Endometrium (tissue), 2 donors: ENCODE results near the gene INSM2.

Experiments
- FAIRE-seq: peaks from 2 replicates; lab custom pipeline; 2012; peaks lifted over from hg19 to GRCh38; lab: Jason Lieb, UNC
- donor health status: control.
- donor health status: control.

INSM2 gene, protein sequence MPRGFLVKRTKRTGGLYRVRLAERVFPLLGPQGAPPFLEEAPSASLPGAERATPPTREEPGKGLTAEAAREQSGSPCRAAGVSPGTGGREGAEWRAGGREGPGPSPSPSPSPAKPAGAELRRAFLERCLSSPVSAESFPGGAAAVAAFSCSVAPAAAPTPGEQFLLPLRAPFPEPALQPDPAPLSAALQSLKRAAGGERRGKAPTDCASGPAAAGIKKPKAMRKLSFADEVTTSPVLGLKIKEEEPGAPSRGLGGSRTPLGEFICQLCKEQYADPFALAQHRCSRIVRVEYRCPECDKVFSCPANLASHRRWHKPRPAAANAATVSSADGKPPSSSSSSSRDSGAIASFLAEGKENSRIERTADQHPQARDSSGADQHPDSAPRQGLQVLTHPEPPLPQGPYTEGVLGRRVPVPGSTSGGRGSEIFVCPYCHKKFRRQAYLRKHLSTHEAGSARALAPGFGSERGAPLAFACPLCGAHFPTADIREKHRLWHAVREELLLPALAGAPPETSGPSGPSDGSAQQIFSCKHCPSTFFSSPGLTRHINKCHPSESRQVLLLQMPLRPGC

DNA sequence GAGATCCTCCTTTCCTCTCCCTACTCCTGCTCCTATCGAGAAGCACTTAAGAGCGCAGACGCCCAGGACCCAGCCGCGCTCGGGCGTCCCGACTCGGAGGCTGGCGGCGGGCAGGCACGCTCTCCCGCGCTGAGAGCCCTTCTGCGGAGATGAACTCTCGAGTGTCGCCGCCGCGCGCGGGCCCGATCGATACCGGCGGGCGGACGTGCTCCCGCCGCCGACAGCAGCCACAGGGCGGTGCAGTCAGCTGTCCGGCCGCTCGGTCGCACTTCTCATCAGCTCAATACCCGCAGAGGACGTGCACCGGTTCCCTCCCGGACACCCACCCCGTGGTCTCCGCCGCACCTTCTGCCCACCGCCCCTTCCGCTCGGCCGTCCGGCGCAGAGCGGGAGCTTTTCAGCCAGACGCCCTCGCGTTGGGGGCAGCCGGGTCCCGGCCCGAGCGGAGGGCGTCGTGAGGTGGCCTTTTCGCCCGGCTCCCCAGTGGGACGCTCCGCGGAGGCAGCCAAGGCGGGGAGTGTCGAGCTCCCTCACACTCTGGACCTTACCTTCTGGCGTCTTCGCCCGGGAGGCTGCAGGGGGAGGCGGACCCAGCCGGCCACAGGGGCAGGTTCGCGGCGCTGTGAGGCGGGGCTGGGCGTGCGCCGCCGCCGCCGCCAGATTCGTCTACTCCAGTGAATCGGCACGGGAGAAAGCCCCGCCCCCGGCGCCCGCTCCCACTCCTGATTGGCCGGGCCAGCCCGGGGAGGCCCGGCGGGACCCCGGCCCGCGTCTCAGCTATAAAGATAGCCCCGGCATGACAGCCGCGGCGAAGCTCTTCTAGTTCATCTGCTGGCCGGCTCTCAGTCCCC, at the start of gene INSM2:
TSS of gene INSM2 (plus strand) at position 808 of the 851 bp plus-strand sequence. CDS start 89 bp downstream, outside the sequence.
- no peak for FAIRE-seq

DNA sequence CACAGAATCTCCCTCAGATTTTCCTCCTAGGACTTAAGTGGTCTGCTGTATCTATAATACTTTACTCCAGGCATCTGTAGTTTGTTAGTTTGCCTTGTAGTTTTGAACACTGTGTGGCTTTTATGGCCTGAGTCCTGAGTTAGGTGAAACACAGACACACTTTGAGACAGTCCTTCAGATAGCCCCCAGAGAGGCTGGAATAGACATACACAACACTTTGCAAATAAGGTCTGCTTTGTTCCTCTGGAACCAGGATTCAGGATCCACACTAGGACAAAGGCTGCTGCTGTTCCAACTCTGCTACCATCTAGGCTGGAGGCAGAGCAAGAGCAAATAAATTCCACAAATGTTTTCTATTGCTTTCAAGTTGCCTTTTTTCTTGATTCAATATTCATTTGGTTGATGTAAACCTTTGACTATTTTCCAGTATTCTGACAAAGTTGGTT, 41.4 kb upstream of the INSM2 start:
- no peak for FAIRE-seq

DNA sequence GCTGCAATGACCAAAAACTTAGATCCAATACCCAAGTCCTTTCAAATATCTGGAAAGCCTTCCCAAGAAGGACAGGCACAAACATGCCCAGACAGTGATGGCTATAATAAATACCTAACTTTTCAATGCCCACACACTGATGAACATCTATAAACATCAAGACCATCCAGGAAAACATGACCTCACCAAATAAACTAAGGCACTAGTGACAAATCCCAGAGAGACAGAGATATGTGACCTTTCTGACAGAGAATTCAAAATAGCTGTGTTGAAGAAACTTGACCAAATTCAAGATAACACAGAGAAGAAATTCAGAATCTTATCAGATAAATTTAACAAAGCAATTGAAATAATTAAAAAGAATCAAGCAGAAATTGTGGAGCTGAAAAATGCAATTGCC, 38.7 kb upstream of the INSM2 start:
- FAIRE-seq, result no peak

DNA sequence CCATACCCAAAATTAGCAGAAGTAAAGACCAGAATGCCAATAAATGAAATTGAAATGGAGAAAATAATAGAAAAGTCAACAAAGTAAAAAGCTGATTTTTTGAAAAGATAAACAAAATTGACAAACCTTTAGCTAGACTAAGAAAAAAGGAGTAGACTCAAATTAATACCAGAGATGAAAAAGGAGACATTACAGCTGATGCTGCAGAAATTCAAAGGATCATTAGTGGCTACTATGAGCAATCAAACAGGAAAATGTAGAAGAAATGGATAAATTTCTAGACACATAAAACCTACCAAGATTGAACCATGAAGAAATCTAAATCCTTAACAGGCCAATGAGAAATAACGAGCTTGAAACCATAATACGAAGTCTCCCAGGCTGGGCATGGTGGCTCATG, 34.8 kb upstream of the INSM2 start:
- no peak for FAIRE-seq

DNA sequence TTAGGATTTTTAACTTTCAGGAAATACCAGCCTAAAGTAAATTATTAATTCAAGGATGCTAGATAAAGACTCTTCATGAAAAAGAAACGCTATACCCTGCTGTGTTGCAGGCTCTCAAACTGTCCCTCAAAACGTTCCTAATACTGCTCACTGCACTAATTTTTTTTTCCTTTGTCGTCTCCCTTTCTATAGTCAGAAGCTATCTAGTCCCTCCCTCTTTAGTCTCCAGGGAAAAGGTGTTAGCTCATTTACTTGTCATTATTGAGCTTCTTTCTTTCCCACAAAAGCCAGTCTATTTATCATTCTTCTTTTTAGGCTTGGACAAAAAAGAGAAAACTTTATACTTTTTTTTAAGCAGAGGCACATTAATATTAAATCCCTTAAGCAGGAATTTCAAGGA, 30.3 kb upstream of the INSM2 start:
- FAIRE-seq, result no peak

DNA sequence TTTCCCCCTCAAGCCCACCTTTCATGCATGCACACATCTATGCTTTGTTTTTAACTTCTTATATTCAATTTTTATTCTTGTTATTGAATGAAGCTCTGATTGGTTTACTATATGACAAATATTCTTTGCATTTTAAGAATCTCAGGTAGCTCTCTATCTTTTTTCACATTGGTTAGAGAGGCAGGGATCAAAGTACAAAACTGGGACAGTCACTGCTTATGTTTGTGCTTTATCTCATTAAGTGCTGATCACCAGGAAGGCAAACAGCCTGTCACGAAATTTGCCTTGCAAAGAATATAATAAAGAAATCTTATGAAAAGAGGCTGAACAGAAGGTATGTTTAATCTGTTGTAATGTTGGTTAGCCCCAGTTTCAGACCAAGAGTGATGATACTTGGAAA, 29.7 kb upstream of the INSM2 start:
- FAIRE-seq, result no peak

DNA sequence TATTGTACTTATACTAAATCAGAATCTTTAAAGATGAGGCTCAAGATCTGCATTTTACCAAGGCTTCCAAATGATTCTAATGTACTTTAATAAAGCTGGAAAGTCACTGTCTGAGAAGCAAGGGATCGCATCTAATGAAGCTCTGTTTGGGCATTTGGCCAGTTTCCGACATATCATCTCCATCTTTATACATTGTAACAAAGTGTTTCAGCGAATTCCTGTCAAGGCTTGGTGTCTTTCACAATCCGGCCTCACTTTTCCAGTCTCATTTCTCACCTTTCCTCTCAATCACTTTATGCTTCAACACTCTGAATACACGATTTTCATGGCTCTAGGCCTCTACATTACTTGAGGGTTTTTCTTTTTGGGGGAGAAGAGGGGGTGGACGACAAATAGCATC, 27.5 kb upstream of the INSM2 start:
- no peak for FAIRE-seq

DNA sequence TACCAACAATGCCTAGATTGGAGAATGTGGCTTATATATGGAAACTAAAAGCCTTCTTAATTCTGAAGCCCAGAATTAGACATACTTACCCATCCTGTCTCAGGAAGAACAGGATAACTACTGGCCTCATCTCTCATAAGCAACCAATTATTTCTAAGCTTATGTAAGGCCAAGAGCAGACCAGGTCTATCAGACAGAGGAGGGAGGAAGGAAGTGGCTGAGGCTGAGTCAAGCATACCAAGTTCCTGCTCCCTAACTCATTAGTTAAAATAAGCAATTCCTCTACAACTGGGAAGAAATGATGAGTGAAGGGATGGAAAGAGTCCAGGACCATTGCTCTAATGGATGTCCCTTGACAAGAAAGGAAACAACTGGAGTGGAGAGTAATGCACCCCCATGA, 27.0 kb upstream of the INSM2 start:
- FAIRE-seq, result no peak

DNA sequence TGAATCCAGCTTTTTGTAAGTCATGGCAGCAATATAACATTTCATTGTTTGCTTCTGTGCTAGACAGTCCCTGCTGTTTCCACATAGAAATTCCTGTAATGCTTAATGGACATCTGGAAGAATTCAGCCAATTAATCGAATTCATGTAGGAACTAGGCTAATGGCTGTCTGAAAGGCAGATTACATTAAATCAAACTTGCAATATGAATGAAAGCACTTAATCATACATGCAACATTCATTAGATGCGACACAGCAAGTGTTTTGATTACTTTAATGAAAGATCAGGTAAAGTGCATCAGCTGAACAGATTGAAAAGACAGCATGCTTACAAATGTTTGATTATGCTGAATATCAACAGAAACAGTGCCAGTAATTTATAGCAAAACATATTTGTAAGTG, 24.1 kb upstream of the INSM2 start:
- FAIRE-seq, result no peak

DNA sequence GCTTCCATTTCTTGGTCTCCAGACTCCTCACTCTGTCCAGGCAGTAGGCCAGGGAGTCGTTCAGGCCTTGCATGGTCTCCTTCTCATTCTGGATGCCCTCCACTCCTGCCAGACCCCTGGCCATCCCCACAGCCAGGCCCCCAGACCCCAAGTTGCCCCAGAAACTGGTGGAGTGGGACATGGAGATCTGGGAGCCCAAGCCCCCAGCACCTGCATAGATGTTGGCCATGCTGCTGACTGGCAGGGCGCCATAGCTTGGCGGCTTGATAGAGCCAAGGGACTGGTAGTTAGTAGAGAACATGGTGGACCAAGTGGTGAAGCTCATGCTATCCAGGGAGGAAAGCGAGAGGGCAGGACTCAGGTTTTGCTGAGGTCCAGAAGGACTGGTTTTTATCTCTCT, 21.2 kb upstream of the INSM2 start:
- FAIRE-seq, result no peak

DNA sequence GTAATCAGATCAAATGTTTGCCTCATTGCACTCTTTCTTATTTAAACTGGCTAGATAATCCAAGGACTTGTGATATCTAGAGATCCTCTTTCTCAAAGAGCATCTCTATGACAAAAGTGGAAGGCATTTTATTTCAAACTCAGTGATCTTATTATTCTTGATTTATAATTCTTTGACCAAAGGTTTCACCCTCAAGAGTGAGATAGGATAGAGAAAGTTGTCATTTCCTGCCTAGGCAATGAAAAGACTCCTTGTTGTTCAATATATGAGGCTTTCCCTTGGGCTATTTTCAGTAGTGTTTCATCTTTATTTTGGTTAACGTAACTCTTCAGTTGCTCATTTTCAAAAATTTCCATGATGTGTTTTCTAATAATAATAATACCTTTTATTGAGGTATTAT, 18.0 kb upstream of the INSM2 start:
- FAIRE-seq, result no peak

DNA sequence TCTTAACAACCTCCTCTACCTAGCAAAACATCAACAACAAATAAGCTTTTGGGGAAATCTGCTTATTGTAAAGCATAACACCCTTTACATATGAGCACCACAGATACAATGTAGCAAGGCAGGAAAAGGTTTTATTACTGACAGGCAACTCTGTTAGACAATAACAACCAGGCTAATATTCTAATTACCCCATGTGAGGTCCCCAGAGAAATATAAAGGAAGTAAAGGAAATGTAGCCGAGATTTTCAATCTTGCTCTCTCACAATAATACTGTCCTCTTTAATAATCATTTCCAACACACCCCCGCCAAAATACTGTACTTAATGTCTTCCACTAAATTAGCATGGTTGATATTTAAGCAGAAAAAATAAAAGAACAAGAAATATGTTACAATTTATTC, 14.0 kb upstream of the INSM2 start:
- no peak for FAIRE-seq

DNA sequence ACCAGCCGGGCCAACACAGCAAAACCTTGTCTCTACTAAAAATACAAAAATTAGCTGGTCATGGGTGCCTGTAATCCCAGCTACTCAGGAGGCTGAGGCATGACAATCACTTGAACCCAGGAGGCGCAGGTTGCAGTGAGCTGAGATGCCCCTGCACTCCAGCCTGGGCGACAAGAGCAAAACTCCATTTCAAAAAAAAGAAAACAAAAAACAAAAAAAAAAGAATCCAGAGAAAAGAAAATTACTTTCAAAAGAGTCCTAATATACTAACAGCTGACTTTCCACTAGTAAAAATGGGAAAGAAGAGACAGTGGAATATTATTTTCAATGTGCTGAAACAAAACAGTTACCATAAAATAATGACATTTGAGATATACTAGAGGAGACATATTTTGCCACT, 8.3 kb upstream of the INSM2 start:
- no peak for FAIRE-seq

DNA sequence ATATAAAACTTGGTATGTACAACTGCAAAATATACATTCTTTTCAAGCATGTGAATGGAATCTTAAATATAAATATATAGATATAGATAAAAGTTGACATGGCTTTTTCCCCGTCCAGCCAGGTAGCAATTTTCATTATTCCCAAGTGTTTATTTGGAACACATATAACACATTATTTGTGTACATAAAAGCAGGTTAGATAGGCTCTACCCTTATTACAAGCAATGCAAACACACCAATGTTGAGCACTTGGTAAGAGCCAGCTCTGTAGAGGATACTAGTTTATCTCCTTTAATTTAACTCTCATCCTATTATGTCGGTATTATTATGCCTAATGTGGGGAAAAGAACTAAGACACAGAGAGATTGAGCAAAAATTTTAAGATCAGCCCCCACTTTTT, 7.0 kb upstream of the INSM2 start:
- FAIRE-seq, result no peak

DNA sequence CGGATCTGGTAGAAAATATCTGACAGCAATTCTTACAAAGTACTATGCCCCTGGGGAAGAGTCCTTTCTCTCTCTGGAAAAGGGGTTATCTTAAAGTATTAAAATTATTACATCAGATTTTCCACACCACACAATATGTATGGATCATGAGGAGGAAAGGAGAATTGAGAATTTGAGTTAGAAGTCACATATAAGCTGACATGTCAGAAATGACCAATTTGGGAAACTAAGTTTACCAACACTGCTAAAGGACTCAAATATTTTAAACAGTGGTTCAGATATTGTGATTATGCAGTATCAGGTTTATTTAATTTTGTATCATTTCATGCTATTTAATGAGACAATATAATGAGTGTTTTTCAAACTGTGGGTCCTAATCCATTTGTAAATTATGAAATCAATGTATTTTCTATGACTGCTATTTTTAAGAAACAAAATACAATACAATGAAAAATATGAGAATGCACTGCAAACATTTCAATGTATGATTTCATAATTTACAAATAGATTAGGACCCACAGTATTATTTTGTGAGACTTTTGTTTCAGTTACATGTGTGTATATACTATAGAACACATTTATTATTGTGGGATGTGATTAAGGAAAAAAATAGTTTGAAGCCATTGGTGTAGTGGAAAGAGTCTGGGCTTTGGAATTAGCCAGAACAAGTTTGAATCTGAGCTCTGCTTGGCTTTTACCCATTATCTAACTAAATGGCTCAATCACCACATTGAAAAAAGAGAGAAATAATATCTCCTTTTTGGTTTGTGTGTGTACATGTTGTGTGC, 1.8 kb upstream of the INSM2 start:
- FAIRE-seq, result no peak

DNA sequence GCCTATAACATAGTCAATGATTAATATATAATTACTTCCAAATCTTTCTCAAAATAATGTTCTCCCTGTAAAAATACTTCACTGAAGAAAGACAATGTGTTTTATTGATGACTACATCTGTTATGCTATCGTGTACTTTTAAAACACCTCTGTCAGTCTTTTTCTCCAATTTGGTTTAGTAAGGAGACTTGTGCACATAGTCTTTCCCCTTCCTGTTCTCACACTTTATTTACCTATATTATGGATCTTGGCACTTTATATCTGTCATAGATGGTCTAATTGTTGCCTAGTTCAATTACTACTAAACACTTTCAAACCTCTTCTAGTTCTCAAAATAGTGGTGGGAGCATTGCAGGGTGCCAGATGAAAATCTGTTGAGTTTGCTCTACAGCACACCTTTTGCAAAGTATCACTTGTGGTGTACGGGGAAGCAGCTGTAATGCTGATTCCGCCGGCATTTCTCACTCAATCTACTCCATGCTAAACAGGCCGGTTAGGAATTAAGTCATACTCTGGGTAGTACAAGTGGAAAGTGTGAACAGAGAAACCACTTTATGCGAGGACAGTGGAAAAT, 1.1 kb upstream of the INSM2 start:
- FAIRE-seq, result no peak

DNA sequence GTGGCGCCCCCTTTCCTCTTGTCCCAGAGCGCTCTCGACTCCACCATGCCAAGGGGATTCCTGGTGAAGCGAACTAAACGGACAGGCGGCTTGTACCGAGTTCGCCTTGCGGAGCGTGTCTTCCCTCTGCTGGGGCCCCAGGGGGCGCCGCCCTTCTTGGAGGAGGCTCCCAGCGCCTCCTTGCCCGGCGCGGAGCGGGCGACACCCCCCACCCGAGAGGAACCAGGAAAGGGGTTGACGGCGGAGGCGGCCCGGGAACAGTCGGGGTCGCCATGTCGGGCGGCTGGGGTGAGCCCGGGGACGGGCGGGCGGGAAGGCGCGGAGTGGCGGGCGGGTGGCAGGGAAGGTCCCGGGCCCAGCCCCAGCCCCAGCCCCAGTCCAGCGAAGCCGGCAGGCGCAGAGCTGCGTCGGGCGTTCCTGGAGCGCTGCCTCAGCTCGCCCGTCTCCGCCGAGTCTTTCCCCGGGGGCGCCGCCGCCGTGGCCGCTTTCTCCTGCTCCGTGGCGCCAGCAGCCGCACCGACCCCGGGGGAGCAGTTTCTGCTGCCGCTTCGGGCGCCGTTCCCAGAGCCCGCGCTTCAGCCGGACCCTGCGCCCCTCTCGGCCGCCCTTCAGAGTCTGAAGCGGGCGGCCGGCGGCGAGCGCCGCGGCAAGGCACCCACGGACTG, 376 bp downstream of the INSM2 start:
- FAIRE-seq, result no peak

DNA sequence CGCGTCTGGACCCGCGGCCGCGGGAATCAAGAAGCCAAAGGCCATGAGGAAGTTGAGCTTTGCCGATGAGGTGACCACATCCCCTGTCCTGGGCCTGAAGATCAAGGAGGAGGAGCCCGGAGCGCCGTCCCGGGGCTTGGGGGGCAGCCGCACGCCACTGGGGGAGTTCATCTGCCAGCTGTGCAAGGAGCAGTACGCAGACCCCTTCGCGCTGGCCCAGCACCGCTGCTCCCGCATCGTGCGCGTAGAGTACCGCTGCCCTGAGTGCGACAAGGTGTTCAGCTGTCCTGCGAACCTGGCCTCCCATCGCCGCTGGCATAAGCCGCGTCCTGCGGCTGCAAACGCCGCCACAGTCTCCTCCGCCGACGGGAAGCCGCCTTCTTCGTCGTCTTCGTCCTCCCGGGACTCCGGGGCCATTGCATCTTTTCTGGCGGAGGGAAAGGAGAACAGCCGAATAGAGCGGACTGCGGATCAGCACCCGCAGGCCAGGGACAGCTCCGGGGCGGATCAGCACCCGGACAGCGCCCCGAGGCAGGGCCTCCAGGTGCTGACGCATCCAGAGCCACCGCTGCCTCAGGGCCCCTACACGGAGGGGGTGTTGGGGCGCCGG, 1.0 kb downstream of the INSM2 start:
- FAIRE-seq, result no peak

DNA sequence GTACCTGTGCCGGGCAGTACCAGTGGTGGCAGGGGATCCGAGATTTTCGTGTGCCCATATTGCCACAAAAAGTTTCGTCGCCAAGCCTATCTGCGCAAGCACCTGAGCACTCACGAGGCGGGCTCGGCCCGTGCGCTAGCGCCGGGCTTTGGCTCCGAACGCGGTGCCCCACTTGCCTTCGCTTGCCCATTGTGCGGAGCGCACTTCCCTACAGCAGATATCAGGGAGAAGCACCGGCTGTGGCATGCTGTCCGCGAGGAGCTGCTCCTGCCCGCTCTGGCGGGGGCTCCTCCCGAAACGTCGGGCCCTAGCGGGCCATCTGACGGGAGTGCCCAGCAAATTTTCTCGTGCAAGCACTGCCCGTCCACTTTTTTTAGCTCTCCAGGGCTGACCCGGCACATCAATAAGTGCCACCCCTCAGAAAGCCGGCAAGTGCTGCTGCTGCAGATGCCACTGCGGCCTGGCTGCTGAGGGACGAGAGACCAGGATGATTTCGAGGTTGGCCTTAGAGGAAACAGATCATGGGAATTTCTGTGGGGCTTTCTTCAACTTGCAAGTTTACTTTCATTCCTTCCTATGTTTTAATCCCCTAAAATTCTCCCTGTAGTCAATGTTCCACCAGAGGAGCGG, 1.6 kb downstream of the INSM2 start:
- no peak for FAIRE-seq

DNA sequence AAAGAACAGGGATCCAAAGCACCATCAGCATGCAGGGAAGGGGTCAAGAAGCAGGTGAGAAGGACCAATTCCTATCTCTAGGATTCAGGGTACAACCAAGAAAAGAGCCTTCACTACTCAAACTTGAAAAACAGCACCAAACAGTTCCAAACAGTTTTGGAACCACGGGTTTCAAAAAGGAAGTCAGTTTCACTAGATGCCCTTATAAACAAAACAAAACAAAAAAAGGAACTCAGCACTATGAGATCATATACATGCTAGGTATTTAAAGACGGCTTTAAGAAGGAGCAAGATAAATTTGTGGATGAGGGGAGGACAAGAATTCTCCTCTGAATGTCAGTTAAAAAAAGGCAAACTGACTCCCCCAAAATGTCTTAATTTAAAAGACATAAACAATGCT, 6.0 kb downstream of the INSM2 start:
- FAIRE-seq, result no peak
